Body of pancreas (tissue), 4 donors: ENCODE measurements around the gene IL37. TPM values are rescaled to one million over a fixed set of nuclear protein-coding genes. Genes with fewer than 3 reads are reported as not detected.

Source experiments
- ATAC-seq: fragments of 150-250 bp; one replicate; pipeline ENCODE4 v1.9.1; 2016
- DNase-seq, 4 donors: peaks; one replicate each; pipeline ENCODE4 v3.0.0-alpha.2; 2019
- H3K27ac ChIP-seq, 4 donors: fragments of 200-600 bp; sonication (generic); 1 replicate in 3 of 4; 2 replicates in 1 of 4; pipeline versions ENCODE4 v1.5.1 to v1.6.1; 2016 to 2019; ENCODE audit warnings: mild to moderate bottlenecking in 1 of 4, mixed read lengths in 1 of 4, moderate library complexity in 1 of 4
- H3K27me3 ChIP-seq, 2 donors: fragments of 200-600 bp; sonication (generic); one replicate each; pipeline ENCODE4 v1.6.0; 2016; ENCODE audit warnings: mild to moderate bottlenecking in 1 of 2
- H3K36me3 ChIP-seq, 2 donors: fragments of 200-600 bp; sonication (generic); replicated peaks in 1 of 2; 2 replicates each; pipeline ENCODE4 v1.5.1; 2016; ENCODE audit warnings: low read depth in 2 of 2; ENCODE audit not compliant: insufficient read depth in 1 of 2
- H3K4me1 ChIP-seq: fragments of 200-600 bp; sonication (generic); one replicate; pipeline ENCODE4 v1.6.0; 2016
- H3K4me3 ChIP-seq, 2 donors: fragments of 200-600 bp; sonication (generic); 1 replicate in 1 of 2; 2 replicates in 1 of 2; pipeline ENCODE4 v1.5.1; 2016 to 2019
- H3K9me3 ChIP-seq, 3 donors: fragments of 200-600 bp; sonication (generic); 1 replicate in 2 of 3; 2 replicates in 1 of 3; pipeline ENCODE4 v1.5.1; 2016
- CTCF ChIP-seq, 7 experiments: fragments of 450-650 bp in 4 of 7; fragments of 200-600 bp in 3 of 7; sonication (generic) in 3 of 7; IDR thresholded peaks; one replicate each; pipeline ENCODE4 v1.5.1; 2016 to 2019; ENCODE audit warnings: antibody characterized with exemption in 7 of 7
- POLR2A ChIP-seq, 3 donors: fragments of 450-650 bp; IDR thresholded peaks; one replicate each; pipeline ENCODE4 v1.6.1; 2016; ENCODE audit warnings: antibody characterized with exemption in 3 of 3, mild to moderate bottlenecking in 2 of 3
- WGBS, 2 donors: methylation state at CpG; one replicate each; pipeline ENCODE4 v1.1.5; 2017; 5-methylcytosine and 5-hydroxymethylcytosine counted together
- intact Hi-C: fragments of 100-400 bp; cut with DNase I; formaldehyde crosslinking; loops from one replicate; pipeline ENCODE4 v1.15.1; 2023
- total RNA-seq, 2 donors: library from RNA; depleted of rRNA; stranded (reverse); fragments of >200 nt; gene quantifications; one replicate each; pipeline ENCODE4 v1.1.0, GENCODE V29; 2016

IL37 gene
- total RNA-seq, 2 donors from 2014 or later = not detected

- ATAC-seq (no peak), DNase-seq (no peak)
- Histone ChIP-seq H3K4me1 (peaks cover 5% of the 10 kb centered on the region), H3K9me3 (no peaks in the 10 kb centered on the region), H3K36me3 (no peaks in the 10 kb centered on the region), H3K27ac (no peak overlapping the region), H3K4me3 (no peak overlapping the region), H3K27me3 (no peaks in the 10 kb centered on the region)
- intact Hi-C loops = no loop called here
- WGBS, 2 donors = 75 to 82% methylated on average over 3 of the region's 3 CpGs
- TF ChIP-seq POLR2A (IDR thresholded peaks at IDR 0.05) (no peak), CTCF (IDR thresholded peaks at IDR 0.05) (no peak)
Observed at GRCh38 chr2:112962308-112963175, 51.6 kb downstream of the IL37 start.

GRCh38 chr2:112967023-112967422 is 56.1 kb downstream of the IL37 start:
- TF ChIP-seq CTCF (IDR thresholded peaks at IDR 0.05) (no peak), POLR2A (IDR thresholded peaks at IDR 0.05) (no peak)
- DNase-seq (no peak), ATAC-seq (no peak)
- intact Hi-C loops = no loop called here
- no peak overlapping the region for H3K4me3 ChIP-seq
- H3K27ac ChIP-seq = no peak overlapping the region
- no peaks in the 10 kb centered on the region for H3K36me3 ChIP-seq
- no peaks in the 10 kb centered on the region for H3K9me3 ChIP-seq
- H3K4me1 ChIP-seq = peaks cover 5% of the 10 kb centered on the region
- WGBS, 2 donors = 52 to 57% methylated on average over 2 of the region's 2 CpGs
- H3K27me3 ChIP-seq = no peaks in the 10 kb centered on the region

Other genes starting within 250 kb of the IL37 start
- gene NT5DC4, start 190.1 kb upstream of the IL37 start, total RNA-seq = not detected
- gene CKAP2L, start 146.6 kb upstream of the IL37 start, total RNA-seq = under 1 TPM in 1 of 2 donors, not detected in 1; under 0.01 TPM
- not detected for gene IL1A, start 126.7 kb upstream of the IL37 start, total RNA-seq
- gene IL1B, start 74.4 kb upstream of the IL37 start, total RNA-seq = 1 to 10 TPM; 1.3 to 2.6 TPM
- gene IL36G, start 66.8 kb downstream of the IL37 start, total RNA-seq = not detected
- not detected for gene IL36A, start 94.3 kb downstream of the IL37 start, total RNA-seq
- gene IL36B, start 141.7 kb downstream of the IL37 start, total RNA-seq = not detected
- not detected for gene IL36RN, start 148.0 kb downstream of the IL37 start, total RNA-seq
- gene IL1F10, start 156.8 kb downstream of the IL37 start, total RNA-seq = not detected
- gene IL1RN, start 216.4 kb downstream of the IL37 start, total RNA-seq = under 1 TPM in 1 of 2 donors, not detected in 1; 0.78 TPM